Measurements from ENCODE around the gene RASA1.

Gene RASA1

DNA sequence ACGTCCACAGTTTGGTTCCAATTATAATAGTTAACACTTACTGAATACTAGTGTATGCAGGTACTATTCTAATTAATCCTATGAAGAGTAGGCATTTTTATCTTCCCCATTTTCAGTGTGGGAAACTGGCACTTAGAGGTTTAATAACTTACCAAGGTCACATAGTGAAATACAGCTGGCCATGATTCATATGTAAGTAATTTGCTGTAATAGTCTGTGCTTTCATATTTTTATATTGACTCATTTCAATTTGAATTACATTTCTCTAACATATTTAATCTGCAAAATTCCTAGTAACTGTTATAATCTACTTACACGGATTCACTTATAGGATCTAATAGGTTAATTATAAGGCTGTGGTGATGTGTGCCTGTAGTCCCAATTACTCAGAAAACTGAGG, 125.6 kb downstream of the RASA1 start:
- in situ Hi-C loops (cut with MboI; ENCODE audit: low pct_unique_long_range_greater_than_20kb, low sequenced_read_pairs, unreplicated experiment) = no loop called here
- no peak for DNase-seq (ENCODE audit: low spot score)
- TF ChIP-seq, protein P1, sequence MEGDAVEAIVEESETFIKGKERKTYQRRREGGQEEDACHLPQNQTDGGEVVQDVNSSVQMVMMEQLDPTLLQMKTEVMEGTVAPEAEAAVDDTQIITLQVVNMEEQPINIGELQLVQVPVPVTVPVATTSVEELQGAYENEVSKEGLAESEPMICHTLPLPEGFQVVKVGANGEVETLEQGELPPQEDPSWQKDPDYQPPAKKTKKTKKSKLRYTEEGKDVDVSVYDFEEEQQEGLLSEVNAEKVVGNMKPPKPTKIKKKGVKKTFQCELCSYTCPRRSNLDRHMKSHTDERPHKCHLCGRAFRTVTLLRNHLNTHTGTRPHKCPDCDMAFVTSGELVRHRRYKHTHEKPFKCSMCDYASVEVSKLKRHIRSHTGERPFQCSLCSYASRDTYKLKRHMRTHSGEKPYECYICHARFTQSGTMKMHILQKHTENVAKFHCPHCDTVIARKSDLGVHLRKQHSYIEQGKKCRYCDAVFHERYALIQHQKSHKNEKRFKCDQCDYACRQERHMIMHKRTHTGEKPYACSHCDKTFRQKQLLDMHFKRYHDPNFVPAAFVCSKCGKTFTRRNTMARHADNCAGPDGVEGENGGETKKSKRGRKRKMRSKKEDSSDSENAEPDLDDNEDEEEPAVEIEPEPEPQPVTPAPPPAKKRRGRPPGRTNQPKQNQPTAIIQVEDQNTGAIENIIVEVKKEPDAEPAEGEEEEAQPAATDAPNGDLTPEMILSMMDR (IDR thresholded peaks at IDR 0.05; ENCODE audit: extremely low read depth, insufficient read depth, missing control alignments) = no peak

DNA sequence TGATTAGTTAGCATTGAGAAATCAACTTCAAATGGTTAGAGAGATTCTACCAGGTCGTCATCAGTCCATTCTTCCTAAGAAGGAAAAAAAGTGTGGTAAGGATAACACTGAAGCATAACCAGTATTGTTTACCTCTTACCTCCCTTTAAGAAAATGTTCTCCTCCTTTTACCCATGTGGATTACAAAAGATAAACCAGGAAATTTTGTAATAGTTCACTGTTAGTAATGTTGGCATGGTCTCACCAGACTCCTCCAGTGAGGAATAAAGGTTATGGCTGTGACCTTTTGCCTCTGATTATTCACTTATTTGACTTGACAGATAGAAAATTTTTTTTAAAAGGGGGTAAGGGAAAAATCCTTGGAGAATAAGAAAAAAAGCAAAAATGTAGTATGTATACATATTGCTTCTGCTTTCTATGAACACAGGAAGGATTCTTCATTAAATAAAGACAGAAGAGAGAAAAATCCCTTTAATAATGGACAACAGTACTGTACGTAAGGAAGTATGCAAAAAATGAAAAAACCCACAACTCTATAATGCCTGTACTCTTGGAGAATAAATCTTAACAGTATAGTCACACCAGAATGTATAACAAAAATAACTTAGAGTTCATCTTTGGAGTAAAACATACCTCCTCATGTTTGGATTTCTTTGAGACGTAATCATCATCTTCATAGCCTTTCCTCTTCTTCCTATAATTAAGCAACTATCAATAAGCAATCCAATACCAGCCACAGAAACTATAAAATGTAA, 126.9 kb downstream of the RASA1 start:
- no peak for DNase-seq (ENCODE audit: low spot score)
- TF ChIP-seq, protein P1 (IDR thresholded peaks at IDR 0.05; ENCODE audit: extremely low read depth, insufficient read depth, missing control alignments) = no peak
- in situ Hi-C loops (cut with MboI; ENCODE audit: low pct_unique_long_range_greater_than_20kb, low sequenced_read_pairs, unreplicated experiment) = no loop called here

DNA sequence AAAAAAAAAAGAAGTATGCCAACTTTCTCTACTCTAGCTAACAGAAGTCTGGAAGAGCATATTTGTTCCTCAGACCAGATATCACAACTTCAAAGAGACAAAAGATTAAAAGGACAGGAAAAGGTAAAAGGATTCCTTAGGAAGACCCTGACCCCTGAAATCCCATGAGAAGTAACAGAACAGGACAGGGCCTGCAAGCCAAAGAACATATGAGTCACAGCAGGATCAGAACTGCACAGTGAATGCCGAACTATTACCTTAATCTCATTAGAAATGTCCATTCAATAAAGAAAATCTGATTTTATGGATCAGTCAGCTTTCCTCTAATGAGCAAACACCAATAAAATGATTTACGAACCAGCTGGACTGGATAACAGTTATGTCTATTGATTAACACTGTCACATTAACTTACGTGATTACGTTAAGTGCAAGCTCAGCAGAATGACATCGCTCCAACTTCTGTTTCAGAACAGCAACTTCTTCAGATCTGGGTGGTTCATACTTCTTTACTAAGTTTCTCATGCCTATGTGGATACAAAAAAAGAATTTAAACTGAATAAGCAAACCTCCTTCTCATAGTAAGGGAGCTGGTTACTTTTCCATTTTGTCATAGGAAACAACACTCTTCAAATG, 131.4 kb downstream of the RASA1 start:
- no peak for DNase-seq (ENCODE audit: low spot score)
- in situ Hi-C loops (cut with MboI; ENCODE audit: low pct_unique_long_range_greater_than_20kb, low sequenced_read_pairs, unreplicated experiment) = no loop called here
- TF ChIP-seq, protein P1 (IDR thresholded peaks at IDR 0.05; ENCODE audit: extremely low read depth, insufficient read depth, missing control alignments) = no peak

DNA sequence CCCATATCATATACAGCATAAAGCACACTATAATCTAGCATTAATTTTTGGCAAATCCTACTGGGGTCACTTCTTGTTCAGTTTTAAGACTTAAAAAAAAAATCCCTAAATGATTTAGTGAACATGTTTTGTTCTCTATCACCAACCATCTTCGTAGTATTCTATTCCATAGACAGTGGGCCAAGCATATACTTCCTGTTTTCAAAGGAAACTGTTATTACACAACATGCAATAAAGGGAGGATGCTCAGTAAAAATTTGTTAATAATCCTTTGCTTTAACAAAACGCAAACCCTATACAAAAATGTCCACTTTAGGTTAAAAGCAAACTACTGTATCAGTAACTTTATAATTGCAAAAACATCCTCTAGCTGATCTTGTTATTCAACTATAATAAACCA, 132.0 kb downstream of the RASA1 start:
- in situ Hi-C loops (cut with MboI; ENCODE audit: low pct_unique_long_range_greater_than_20kb, low sequenced_read_pairs, unreplicated experiment) = no loop called here
- no peak for DNase-seq (ENCODE audit: low spot score)
- TF ChIP-seq, protein P1 (IDR thresholded peaks at IDR 0.05; ENCODE audit: extremely low read depth, insufficient read depth, missing control alignments) = no peak

DNA sequence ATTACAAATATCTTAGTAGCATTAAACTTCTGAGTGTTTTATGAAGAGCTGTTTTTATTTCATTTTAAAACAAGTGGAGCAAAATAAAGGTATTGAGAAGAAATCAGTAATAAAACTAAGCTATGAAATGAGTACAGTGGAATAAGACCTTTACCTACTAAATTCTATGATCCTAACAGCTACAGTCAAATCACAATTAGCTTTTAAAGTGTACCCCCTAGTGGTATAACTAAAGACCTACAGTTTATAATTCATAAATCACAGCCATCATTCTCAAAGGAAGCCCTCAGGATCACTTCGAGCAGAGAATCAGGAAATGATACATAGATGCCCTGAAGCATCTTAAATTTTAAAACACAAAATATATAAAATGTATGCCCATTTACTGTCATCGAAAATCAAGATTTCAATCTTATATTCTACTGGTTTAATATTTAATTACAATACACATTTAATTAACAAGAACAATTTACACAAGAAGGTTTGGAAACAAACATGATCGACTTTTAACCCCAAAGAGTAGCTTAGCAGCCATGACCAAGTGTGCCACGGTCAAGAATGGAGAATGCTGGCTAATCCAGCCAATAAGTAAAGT, 132.7 kb downstream of the RASA1 start:
- DNase-seq (ENCODE audit: low spot score) = peak; percentile 18
- in situ Hi-C loops (cut with MboI; ENCODE audit: low pct_unique_long_range_greater_than_20kb, low sequenced_read_pairs, unreplicated experiment) = no loop called here
- TF ChIP-seq, protein P1 (IDR thresholded peaks at IDR 0.05; ENCODE audit: extremely low read depth, insufficient read depth, missing control alignments) = peak; percentile 52

DNA sequence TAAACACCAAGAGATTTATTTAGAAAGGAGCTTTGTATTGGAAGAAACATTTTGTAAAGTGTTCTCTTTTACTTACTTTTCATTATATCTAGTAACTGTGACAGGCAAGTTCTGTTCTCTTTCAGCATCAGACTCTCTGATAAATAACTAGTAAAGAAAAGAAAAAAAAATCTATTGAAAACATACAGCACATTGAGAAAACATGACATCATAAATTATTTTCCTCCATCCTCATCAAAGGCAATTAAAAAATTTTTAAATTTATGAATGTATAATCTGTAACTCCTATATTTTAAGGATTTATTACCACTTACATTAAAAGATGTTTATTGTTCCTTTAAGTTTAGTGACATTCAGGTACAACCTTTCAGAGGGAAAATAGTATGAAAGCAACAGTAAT, 133.9 kb downstream of the RASA1 start:
- in situ Hi-C loops (cut with MboI; ENCODE audit: low pct_unique_long_range_greater_than_20kb, low sequenced_read_pairs, unreplicated experiment) = no loop called here
- DNase-seq (ENCODE audit: low spot score) = no peak
- TF ChIP-seq, protein P1 (IDR thresholded peaks at IDR 0.05; ENCODE audit: extremely low read depth, insufficient read depth, missing control alignments) = no peak
